Dermis microvascular lymphatic vessel endothelial cell (primary cell): ENCODE data around the gene SLC16A6. TPM values are rescaled to one million over a fixed set of nuclear protein-coding genes. Genes with fewer than 3 reads are reported as not detected.
A peak's percentile ranks its signal among the peaks of the same experiment; 100 is the strongest.
"Not testable (repeated sequence)": the region's sequence is repeated elsewhere in the genome, so short reads cannot be mapped to it uniquely, and the experiment has no call there.

Experiments
- DNase-seq, 2 donors: peaks; one replicate each; pipeline versions ENCODE4 v3.0.0 to v3.0.0-alpha.2; 2010; ENCODE audit warnings: low read depth in 2 of 2
- total RNA-seq: library from RNA; depleted of rRNA; stranded (reverse); fragments of >200 nt; gene quantifications from 2 replicates; pipeline ENCODE4 v1.2.1, GENCODE V29; 2014

The SLC16A6 gene
- total RNA-seq, 1 donor from 2014 or later, result 1.0 TPM

GRCh38 chr17:68310152-68310551 is 19.2 kb upstream of the SLC16A6 start:
- no peak for DNase-seq

GRCh38 chr17:68309066-68309670 is 18.2 kb upstream of the SLC16A6 start:
- not testable (repeated sequence) for DNase-seq

- not testable (repeated sequence) for DNase-seq
Measured at GRCh38 chr17:68308486-68308885, 17.6 kb upstream of the SLC16A6 start.

GRCh38 chr17:68307443-68307842 is 16.5 kb upstream of the SLC16A6 start:
- no peak for DNase-seq

- DNase-seq, result no peak
Measured at GRCh38 chr17:68306819-68307218, 15.9 kb upstream of the SLC16A6 start.

- DNase-seq, result peak in 1 of 2 donors; percentile 84
Measured at GRCh38 chr17:68305142-68305541, 14.2 kb upstream of the SLC16A6 start.

- no peak for DNase-seq
Measured at GRCh38 chr17:68304706-68305105, 13.8 kb upstream of the SLC16A6 start.

GRCh38 chr17:68302666-68303065 is 11.7 kb upstream of the SLC16A6 start:
- DNase-seq, result no peak

- peak; percentile 86 to 98 for DNase-seq
Measured at GRCh38 chr17:68302066-68302564, 11.2 kb upstream of the SLC16A6 start.

GRCh38 chr17:68301438-68301959 is 10.6 kb upstream of the SLC16A6 start:
- DNase-seq, result peak in 1 of 2 donors; percentile 86

- DNase-seq, result no peak
Measured at GRCh38 chr17:68299817-68300216, 8.9 kb upstream of the SLC16A6 start.

GRCh38 chr17:68298601-68299000 is 7.7 kb upstream of the SLC16A6 start:
- DNase-seq, result no peak

GRCh38 chr17:68297195-68297594 is 6.3 kb upstream of the SLC16A6 start:
- DNase-seq, result no peak

GRCh38 chr17:68296217-68297191 is 5.6 kb upstream of the SLC16A6 start:
- no peak for DNase-seq

- no peak for DNase-seq
Measured at GRCh38 chr17:68295086-68295485, 4.2 kb upstream of the SLC16A6 start.

- DNase-seq, result no peak
Measured at GRCh38 chr17:68294617-68295016, 3.7 kb upstream of the SLC16A6 start.

- no peak for DNase-seq
Measured at GRCh38 chr17:68294196-68294555, 3.2 kb upstream of the SLC16A6 start.

GRCh38 chr17:68293490-68294195 is 2.7 kb upstream of the SLC16A6 start:
- no peak for DNase-seq

- DNase-seq, result no peak
Measured at GRCh38 chr17:68292689-68293040, 1.7 kb upstream of the SLC16A6 start.

- DNase-seq, result peak in 1 of 2 donors; percentile 74
Measured at GRCh38 chr17:68291836-68292688, 1.1 kb upstream of the SLC16A6 start.
